NT2/D1 (cell line): ENCODE data around the gene ASPHD2.

Experiments
- SUZ12 ChIP-seq: IDR thresholded peaks from 2 replicates; pipeline ENCODE4 v1.6.1; 2011; ENCODE audit not compliant: insufficient read length, insufficient read depth; ENCODE audit errors: extremely low read depth
- YY1 ChIP-seq: IDR thresholded peaks from 2 replicates; pipeline ENCODE4 v1.6.1; 2011; ENCODE audit not compliant: insufficient read length, insufficient read depth
- ZNF274 ChIP-seq: IDR thresholded peaks from 2 replicates; pipeline ENCODE4 v1.6.1; 2011; ENCODE audit warnings: mild to moderate bottlenecking, low read depth, low read length

DNA sequence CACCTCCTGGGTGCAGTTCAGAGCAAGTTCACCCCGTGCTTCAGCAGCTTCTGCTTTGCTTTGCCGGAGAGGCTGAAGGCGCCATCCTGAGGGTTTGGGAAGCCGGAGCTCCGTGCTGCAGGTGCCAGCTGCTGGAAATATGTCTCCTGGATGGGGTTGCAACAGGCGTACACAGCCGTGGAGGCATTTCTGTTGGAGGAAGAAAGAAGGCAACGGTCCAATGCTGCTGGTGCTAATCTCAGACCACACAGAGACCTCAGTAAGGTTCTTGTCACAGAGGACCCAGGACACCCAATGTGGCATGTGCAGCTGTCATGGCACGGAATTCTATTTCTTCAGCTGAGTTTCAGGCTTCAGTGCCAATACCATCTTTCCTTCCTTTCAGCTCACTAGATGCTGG is 24.2 kb downstream of the ASPHD2 start:
- no peak for TF ChIP-seq ZNF274
- TF ChIP-seq SUZ12 = no peak
- TF ChIP-seq YY1 = no peak
